GM10248 (cell line): ENCODE results near the gene TAMALIN.

Source experiments
- CTCF ChIA-PET: fragments of 300-600 bp; sonication (Branson Sonifier 250); formaldehyde crosslinking; extraction: SDS; loops from one replicate; lab custom pipeline; 2021; ENCODE audit warnings: antibody characterized with exemption; lab: Yijun Ruan, JAX
- POLR2A ChIA-PET: fragments of 350-650 bp; sonication (Branson Sonifier 250); formaldehyde crosslinking; extraction: SDS; loops from one replicate; lab custom pipeline; 2020; ENCODE audit warnings: antibody characterized with exemption; lab: Yijun Ruan, JAX
- DNase-seq: peaks from one replicate; pipeline ENCODE4 v3.0.0; 2012; ENCODE audit errors: extremely low spot score
- CTCF ChIP-seq: IDR thresholded peaks from 2 replicates; pipeline ENCODE4 v1.5.1; 2012; ENCODE audit warnings: mild to moderate bottlenecking, low read depth; ENCODE audit errors: extremely low read depth, missing control alignments, control extremely low read depth

TAMALIN gene

GRCh38 chr12:52044292-52044983 is 37.7 kb downstream of the TAMALIN start:
- ChIA-PET CTCF (interaction anchor here (1.1 to 33.0 kb wide), 3 partner anchors 18 to 26 kb away, joined by 4 to 1220 read pairs (median 108); partner anchors contain the start of genes ATG101, NR4A1 and SMIM41), POLR2A (no interaction called here)
- TF ChIP-seq CTCF = no peak
- DNase-seq = no peak

- TF ChIP-seq CTCF = no peak
- no peak for DNase-seq
- ChIA-PET POLR2A (interaction anchor here (0.7 kb wide), 1 partner anchor 13 kb away, joined by 4 read pairs; no protein-coding TSS in a partner anchor), CTCF (interaction anchor here (0.8 to 33.0 kb wide), 5 partner anchors 9 to 25 kb away, joined by 3 to 1220 read pairs (median 5); partner anchors contain the start of genes ATG101, NR4A1 and SMIM41)
Observed at GRCh38 chr12:52045794-52046199, 39.1 kb downstream of the TAMALIN start.

- ChIA-PET CTCF (interaction anchor here (1.1 to 33.0 kb wide), 4 partner anchors 14 to 75 kb away, joined by 3 to 1220 read pairs (median 56); partner anchors contain the start of genes ATG101, NR4A1 and SMIM41), POLR2A (interaction anchor here (0.5 kb wide), 1 partner anchor 31 kb away, joined by 3 read pairs; no protein-coding TSS in a partner anchor)
Observed at GRCh38 chr12:52046859-52047258, 40.1 kb downstream of the TAMALIN start.

GRCh38 chr12:52049286-52049685 is 42.5 kb downstream of the TAMALIN start:
- no peak for TF ChIP-seq CTCF
- ChIA-PET CTCF (interaction anchor here (7.2 to 33.0 kb wide), 2 partner anchors 22 to 23 kb away, joined by 108 to 1220 read pairs; partner anchors contain the start of genes ATG101, NR4A1 and SMIM41), POLR2A (no interaction called here)
- no peak for DNase-seq

More at GRCh38 chr12:52046859-52047258, 40.1 kb downstream of the TAMALIN start:
- TF ChIP-seq CTCF = no peak
- DNase-seq = no peak

GRCh38 chr12:52049688-52050087 is 42.9 kb downstream of the TAMALIN start:
- no peak for DNase-seq
- no peak for TF ChIP-seq CTCF
- ChIA-PET POLR2A (interaction anchor here (1.8 kb wide), 1 partner anchor 10 kb away, joined by 8 read pairs; no protein-coding TSS in a partner anchor), CTCF (interaction anchor here (42.5 kb wide), 1 partner anchor 17 kb away, joined by 1220 read pairs; no protein-coding TSS in a partner anchor)

GRCh38 chr12:52050116-52050757 is 43.5 kb downstream of the TAMALIN start:
- ChIA-PET POLR2A (interaction anchor here (1.2 to 2.7 kb wide), 8 partner anchors 9 to 46 kb away, joined by 4 to 22 read pairs (median 8); partner anchors contain the start of gene ATG101), CTCF (interaction anchor here (1.1 to 42.5 kb wide), 5 partner anchors 11 to 31 kb away, joined by 5 to 1220 read pairs (median 12); partner anchors contain the start of gene ATG101)
- TF ChIP-seq CTCF = no peak
- no peak for DNase-seq
